ENCODE data around the gene RNF212.

Gene RNF212

DNA sequence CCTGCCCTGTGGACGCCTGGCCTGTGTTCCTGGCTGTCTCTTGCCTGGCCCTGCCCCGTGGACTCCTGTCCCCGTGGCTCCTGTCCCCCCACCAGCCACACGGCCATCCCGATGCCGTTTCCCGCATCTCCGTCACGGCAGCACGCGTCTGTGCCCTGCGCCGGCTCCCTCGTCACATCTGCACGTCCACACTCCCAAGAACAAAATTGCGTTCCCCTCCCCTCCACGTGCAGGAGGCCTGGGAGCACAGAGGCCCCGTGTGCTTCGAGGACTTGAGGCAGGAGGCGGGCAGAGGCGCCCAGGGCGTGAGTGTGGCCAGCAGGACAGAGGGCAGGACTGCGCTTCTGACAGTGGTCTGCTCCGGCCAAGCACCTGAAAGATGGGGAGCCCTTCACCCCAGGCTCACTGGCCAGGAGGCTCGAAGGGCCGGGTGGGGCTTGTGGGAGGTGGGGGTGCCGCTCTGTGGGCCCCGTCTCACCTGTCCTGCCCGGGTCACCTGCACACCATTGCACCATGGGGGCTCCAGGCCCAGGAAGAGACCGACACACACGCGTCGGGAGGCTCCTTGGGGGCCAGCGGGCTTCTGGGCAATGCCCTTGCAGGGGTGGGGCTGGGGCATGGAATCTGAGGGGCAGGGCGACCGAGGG, 84.7 kb downstream of the RNF212 start:
- H3K9me3 ChIP-seq (ENCODE audit: control insufficient read depth, low read length): no peaks in the 10 kb centered on the region
- no peak overlapping the region for H3K9ac ChIP-seq
- TF ChIP-seq, protein P1, sequence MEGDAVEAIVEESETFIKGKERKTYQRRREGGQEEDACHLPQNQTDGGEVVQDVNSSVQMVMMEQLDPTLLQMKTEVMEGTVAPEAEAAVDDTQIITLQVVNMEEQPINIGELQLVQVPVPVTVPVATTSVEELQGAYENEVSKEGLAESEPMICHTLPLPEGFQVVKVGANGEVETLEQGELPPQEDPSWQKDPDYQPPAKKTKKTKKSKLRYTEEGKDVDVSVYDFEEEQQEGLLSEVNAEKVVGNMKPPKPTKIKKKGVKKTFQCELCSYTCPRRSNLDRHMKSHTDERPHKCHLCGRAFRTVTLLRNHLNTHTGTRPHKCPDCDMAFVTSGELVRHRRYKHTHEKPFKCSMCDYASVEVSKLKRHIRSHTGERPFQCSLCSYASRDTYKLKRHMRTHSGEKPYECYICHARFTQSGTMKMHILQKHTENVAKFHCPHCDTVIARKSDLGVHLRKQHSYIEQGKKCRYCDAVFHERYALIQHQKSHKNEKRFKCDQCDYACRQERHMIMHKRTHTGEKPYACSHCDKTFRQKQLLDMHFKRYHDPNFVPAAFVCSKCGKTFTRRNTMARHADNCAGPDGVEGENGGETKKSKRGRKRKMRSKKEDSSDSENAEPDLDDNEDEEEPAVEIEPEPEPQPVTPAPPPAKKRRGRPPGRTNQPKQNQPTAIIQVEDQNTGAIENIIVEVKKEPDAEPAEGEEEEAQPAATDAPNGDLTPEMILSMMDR (IDR thresholded peaks at IDR 0.05): no peak
- H3K4me3 ChIP-seq (ENCODE audit: low read depth, low read length): no peak overlapping the region
- H3K27ac ChIP-seq: no peak overlapping the region
- no peak overlapping the region for H2AFZ ChIP-seq
- H3K36me3 ChIP-seq (ENCODE audit: control insufficient read depth, insufficient read depth, low read length): no peaks in the 10 kb centered on the region
- no peaks in the 10 kb centered on the region for H3K4me1 ChIP-seq
- H3K27me3 ChIP-seq (ENCODE audit: control insufficient read depth, insufficient read depth, low read length): no peaks in the 10 kb centered on the region
- H3K4me2 ChIP-seq (ENCODE audit: low read length): no peak overlapping the region
- no peaks in the 10 kb centered on the region for H3K79me2 ChIP-seq

DNA sequence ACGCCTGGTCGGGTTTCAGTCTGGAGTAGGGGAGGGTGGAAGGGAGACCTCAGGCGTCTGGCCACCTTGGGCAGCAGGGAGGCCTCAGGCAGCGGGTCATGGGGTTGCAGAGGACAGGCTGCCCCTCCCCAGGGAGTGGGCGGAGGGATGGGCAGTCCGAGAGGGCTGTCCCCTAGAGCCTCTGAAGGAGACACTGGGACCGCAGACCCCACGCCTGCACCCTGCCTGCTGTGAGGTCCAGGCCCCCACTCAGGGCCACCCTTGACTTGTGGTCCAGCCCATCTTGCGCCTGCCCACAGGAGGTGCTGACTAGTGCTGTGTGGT, 85.5 kb downstream of the RNF212 start:
- no peaks in the 10 kb centered on the region for H3K36me3 ChIP-seq (ENCODE audit: control insufficient read depth, insufficient read depth, low read length)
- H3K9ac ChIP-seq: no peak overlapping the region
- H3K4me1 ChIP-seq: no peaks in the 10 kb centered on the region
- no peak overlapping the region for H3K27ac ChIP-seq
- no peaks in the 10 kb centered on the region for H3K9me3 ChIP-seq (ENCODE audit: control insufficient read depth, low read length)
- H2AFZ ChIP-seq: no peak overlapping the region
- H3K4me3 ChIP-seq (ENCODE audit: low read depth, low read length): no peak overlapping the region
- H3K79me2 ChIP-seq: no peaks in the 10 kb centered on the region
- TF ChIP-seq, protein P1 (IDR thresholded peaks at IDR 0.05): no peak
- H3K27me3 ChIP-seq (ENCODE audit: control insufficient read depth, insufficient read depth, low read length): no peaks in the 10 kb centered on the region
- no peak overlapping the region for H3K4me2 ChIP-seq (ENCODE audit: low read length)

DNA sequence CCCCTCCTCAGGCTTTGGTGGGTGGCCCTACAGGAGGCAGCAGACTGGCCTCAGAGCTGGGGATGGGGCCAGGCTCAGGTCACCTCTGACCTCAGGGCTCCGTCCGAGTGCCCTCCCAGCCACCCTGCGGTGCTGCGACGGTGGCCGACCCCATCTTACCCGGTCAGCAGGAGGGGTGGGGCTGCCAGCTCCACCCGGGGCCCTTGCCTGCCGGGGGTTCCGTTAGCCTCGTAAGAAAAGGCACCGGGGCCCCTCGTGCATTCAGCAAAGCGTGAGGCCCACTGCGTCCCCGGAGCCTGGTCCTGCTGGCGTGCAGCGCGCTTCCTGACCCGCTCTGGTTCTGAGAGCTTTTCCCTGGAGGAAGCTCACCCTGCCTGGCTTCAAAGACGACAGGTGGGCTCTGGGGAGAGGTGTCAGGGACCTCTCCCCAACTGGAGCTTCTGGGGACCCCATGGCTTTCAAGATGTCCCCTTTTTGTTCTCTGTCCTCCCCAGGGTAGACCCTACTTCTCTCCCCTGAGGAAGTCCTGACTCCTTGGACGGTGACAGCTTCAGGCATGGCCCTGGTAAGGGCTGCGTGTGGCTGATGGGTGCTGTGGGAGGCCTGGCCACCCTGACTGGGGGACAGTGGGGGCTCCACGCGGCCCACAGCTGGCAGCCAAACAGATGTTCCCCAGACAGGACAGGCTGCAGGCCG, 86.0 kb downstream of the RNF212 start:
- H3K4me2 ChIP-seq (ENCODE audit: low read length): no peak overlapping the region
- H3K36me3 ChIP-seq (ENCODE audit: control insufficient read depth, insufficient read depth, low read length): no peaks in the 10 kb centered on the region
- no peak overlapping the region for H3K27ac ChIP-seq
- H3K4me3 ChIP-seq (ENCODE audit: low read depth, low read length): no peak overlapping the region
- H3K9me3 ChIP-seq (ENCODE audit: control insufficient read depth, low read length): no peaks in the 10 kb centered on the region
- H3K27me3 ChIP-seq (ENCODE audit: control insufficient read depth, insufficient read depth, low read length): no peaks in the 10 kb centered on the region
- no peaks in the 10 kb centered on the region for H3K79me2 ChIP-seq
- H2AFZ ChIP-seq: no peak overlapping the region
- H3K9ac ChIP-seq: no peak overlapping the region
- TF ChIP-seq, protein P1 (IDR thresholded peaks at IDR 0.05): no peak
- H3K4me1 ChIP-seq: no peaks in the 10 kb centered on the region

DNA sequence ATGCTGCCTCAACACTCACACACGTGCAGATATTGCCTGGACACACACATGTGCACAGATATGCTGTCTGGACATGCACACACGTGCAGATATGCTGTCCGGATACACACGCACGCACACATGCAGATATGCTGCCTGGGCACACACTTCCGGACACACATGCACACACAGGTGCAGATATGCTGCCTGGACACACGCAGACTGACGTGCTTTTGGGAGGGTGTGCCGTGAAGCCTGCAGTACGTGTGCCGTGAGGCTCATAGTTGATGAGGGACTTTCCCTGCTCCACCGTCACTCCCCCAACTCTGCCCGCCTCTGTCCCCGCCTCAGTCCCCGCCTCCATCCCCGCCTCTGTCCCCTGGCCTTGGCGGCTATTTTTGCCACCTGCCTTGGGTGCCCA, 87.2 kb downstream of the RNF212 start:
- TF ChIP-seq, protein P1 (IDR thresholded peaks at IDR 0.05): no peak
- no peaks in the 10 kb centered on the region for H3K9me3 ChIP-seq (ENCODE audit: control insufficient read depth, low read length)
- no peak overlapping the region for H3K27ac ChIP-seq
- H3K36me3 ChIP-seq (ENCODE audit: control insufficient read depth, insufficient read depth, low read length): no peaks in the 10 kb centered on the region
- no peak overlapping the region for H3K4me3 ChIP-seq (ENCODE audit: low read depth, low read length)
- H3K9ac ChIP-seq: no peak overlapping the region
- no peak overlapping the region for H3K4me2 ChIP-seq (ENCODE audit: low read length)
- no peaks in the 10 kb centered on the region for H3K27me3 ChIP-seq (ENCODE audit: control insufficient read depth, insufficient read depth, low read length)
- no peaks in the 10 kb centered on the region for H3K4me1 ChIP-seq
- H3K79me2 ChIP-seq: no peaks in the 10 kb centered on the region
- H2AFZ ChIP-seq: no peak overlapping the region
